ENCODE data around the gene CHD3. TPM values are rescaled to one million over a fixed set of nuclear protein-coding genes. Genes with fewer than 3 reads are reported as not detected.

Gene CHD3
- total RNA-seq, 2 experiments from 2014 or later = 216 to 223 TPM

DNA sequence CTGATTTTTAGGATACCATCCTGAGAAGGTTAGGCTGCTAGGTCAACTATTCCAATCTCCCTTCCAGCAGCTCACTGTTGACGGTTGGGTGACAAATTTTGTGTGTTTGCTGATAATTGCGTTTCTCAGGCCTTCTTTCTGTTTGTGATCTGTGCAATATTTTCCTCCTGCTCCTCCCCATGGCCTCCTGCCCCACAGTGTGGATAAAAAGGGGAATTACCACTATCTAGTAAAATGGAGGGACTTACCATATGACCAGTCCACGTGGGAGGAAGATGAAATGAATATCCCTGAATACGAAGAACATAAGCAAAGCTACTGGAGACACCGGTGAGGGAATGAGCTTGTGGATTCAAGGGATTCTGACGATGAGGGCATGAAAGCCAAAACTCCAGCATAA lies 9.2 kb downstream of the CHD3 start:
- DNase-seq = no peak
- Mint-ChIP-seq H3K4me1 (peaks cover 21% of the 10 kb centered on the region), H3K9me3 (no peaks in the 10 kb centered on the region), H3K27me3 (no peaks in the 10 kb centered on the region), H3K36me3 (ENCODE audit: low read depth) (peaks cover 82% of the 10 kb centered on the region), H3K27ac (no peak overlapping the region), H3K4me3 (no peak overlapping the region)
- CTCF ChIA-PET = interaction anchor here (1.0 to 2.1 kb wide), 3 partner anchors 9 to 91 kb away, joined by 4 to 6 read pairs (median 4); no protein-coding TSS in a partner anchor
- POLR2A ChIA-PET = no interaction called here

DNA sequence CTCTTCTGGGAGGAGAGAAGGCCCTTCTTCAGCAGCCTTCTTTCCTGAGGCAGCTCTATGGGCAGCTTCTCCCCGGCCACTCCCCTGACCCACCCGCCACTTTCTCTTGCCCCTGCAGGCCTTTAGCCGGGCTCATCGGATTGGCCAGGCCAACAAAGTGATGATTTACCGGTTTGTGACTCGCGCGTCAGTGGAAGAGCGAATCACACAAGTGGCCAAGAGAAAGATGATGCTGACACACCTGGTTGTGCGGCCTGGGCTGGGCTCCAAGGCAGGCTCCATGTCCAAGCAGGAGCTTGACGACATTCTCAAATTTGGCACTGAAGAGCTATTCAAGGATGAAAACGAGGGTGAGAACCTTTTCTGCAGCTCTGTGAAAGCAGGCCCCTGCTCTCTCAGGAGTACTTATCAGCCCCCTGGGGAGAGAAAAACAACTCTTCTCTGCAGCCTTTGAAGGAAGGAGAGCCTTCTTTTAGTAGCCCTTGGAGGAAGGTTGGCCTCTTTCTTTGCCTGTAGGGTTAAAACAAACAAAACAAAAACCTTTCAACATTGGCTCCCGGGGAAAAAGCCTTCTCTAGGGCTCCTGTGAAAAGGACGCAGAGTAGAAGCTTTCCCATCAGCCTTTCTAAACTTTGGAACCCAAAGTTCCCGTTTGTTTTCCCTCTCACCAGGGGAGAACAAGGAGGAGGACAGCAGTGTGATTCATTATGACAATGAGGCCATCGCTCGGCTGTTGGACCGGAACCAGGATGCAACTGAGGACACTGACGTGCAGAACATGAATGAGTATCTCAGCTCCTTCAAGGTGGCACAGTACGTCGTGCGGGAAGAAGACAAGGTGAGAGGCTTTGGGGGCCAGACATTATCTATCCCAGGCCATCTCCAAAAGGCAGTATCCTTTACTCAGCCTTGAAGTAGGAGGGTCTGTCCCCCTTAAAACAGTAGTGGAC lies 14.8 kb downstream of the CHD3 start:
- DNase-seq = no peak
- no peaks in the 10 kb centered on the region for H3K9me3 Mint-ChIP-seq
- no peak overlapping the region for H3K4me3 Mint-ChIP-seq
- peak overlapping the region; percentile 39 for H3K27ac Mint-ChIP-seq
- H3K4me1 Mint-ChIP-seq = no peaks in the 10 kb centered on the region
- ChIA-PET POLR2A (no interaction called here), CTCF (interaction anchor here (0.9 to 4.3 kb wide), 3 partner anchors 9 to 439 kb away, joined by 3 to 17 read pairs (median 3); no protein-coding TSS in a partner anchor)
- peaks cover 75% of the 10 kb centered on the region for H3K36me3 Mint-ChIP-seq (ENCODE audit: low read depth)
- no peaks in the 10 kb centered on the region for H3K27me3 Mint-ChIP-seq

DNA sequence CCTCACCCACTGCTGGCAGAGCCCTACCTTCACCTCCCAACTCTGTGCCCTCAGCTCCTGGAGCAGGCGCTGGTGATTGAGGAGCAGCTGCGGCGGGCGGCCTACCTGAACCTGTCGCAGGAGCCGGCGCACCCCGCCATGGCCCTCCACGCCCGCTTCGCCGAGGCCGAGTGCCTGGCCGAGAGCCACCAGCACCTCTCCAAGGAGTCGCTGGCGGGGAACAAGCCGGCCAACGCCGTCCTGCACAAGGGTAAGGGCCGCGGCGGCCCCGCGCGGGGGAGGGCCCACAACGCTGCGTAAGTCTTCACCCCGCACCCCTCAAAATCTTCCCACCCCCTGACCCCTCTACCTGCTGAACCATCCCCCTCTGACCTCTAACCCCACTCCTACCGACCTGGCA lies 20.5 kb downstream of the CHD3 start:
- ChIA-PET POLR2A (no interaction called here), CTCF (no interaction called here)
- peaks cover 54% of the 10 kb centered on the region for H3K36me3 Mint-ChIP-seq (ENCODE audit: low read depth)
- no peaks in the 10 kb centered on the region for H3K9me3 Mint-ChIP-seq
- no peak overlapping the region for H3K27ac Mint-ChIP-seq
- DNase-seq = no peak
- H3K4me3 Mint-ChIP-seq = no peak overlapping the region
- H3K27me3 Mint-ChIP-seq = no peaks in the 10 kb centered on the region
- peaks cover 14% of the 10 kb centered on the region for H3K4me1 Mint-ChIP-seq

- DNase-seq = no peak
- Mint-ChIP-seq H3K27me3 (no peaks in the 10 kb centered on the region), H3K4me3 (no peak overlapping the region), H3K27ac (no peak overlapping the region), H3K4me1 (peaks cover 24% of the 10 kb centered on the region), H3K9me3 (no peaks in the 10 kb centered on the region), H3K36me3 (ENCODE audit: low read depth) (peaks cover 44% of the 10 kb centered on the region)
- ChIA-PET POLR2A (no interaction called here), CTCF (no interaction called here)
These were observed 21.7 kb downstream of the CHD3 start for GRCh38 chr17:7910281-7910680.

DNA sequence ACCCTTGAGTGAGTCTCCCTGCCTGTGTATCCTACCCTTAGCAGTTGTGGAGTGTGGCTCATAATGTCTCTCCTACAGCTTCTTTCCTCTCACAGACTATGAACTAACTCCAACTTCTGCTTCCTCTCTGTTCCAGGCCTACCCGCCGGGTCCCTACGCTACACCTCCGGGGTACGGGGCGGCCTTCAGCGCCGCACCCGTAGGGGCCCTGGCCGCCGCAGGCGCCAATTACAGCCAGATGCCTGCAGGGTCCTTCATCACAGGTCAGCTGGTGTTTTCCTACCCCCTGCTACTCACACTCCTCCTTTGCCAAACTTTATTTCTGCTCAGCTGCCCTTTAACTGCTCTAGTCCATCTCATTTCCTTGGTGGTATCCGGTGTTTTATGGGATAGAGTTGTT lies 22.1 kb downstream of the CHD3 start:
- Mint-ChIP-seq H3K4me3 (no peak overlapping the region), H3K27ac (no peak overlapping the region), H3K27me3 (no peaks in the 10 kb centered on the region), H3K4me1 (peaks cover 28% of the 10 kb centered on the region), H3K9me3 (no peaks in the 10 kb centered on the region), H3K36me3 (ENCODE audit: low read depth) (peaks cover 39% of the 10 kb centered on the region)
- CTCF ChIA-PET = interaction anchor here (1.0 to 3.8 kb wide), 2 partner anchors 9 kb away, joined by 3 to 17 read pairs; no protein-coding TSS in a partner anchor
- POLR2A ChIA-PET = no interaction called here
- no peak for DNase-seq

DNA sequence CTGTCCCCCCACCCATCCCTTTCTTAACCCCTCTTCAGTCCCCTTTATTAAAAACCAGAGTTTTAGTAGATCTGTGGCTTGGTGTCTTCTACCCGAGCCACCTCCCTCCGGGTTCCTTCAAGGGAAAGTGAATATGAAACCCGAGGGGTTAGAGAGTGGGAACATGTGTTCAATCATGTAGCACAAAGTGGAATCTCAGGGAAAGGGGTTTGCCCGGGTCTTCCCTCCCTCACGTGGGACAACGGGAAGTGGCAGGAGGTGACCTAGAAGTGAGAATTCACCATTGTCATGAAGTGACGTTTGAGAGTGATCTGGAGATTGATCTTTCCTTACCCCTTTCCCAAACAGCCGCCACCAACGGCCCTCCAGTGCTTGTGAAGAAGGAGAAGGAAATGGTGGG lies 22.5 kb downstream of the CHD3 start:
- H3K4me3 Mint-ChIP-seq = no peak overlapping the region
- no peak for DNase-seq
- ChIA-PET CTCF (interaction anchor here (1.0 to 3.8 kb wide), 4 partner anchors 8 to 130 kb away, joined by 3 to 17 read pairs (median 9); no protein-coding TSS in a partner anchor), POLR2A (no interaction called here)
- no peaks in the 10 kb centered on the region for H3K27me3 Mint-ChIP-seq
- H3K4me1 Mint-ChIP-seq = peaks cover 28% of the 10 kb centered on the region
- no peak overlapping the region for H3K27ac Mint-ChIP-seq
- no peaks in the 10 kb centered on the region for H3K9me3 Mint-ChIP-seq
- peaks cover 37% of the 10 kb centered on the region for H3K36me3 Mint-ChIP-seq (ENCODE audit: low read depth)

DNA sequence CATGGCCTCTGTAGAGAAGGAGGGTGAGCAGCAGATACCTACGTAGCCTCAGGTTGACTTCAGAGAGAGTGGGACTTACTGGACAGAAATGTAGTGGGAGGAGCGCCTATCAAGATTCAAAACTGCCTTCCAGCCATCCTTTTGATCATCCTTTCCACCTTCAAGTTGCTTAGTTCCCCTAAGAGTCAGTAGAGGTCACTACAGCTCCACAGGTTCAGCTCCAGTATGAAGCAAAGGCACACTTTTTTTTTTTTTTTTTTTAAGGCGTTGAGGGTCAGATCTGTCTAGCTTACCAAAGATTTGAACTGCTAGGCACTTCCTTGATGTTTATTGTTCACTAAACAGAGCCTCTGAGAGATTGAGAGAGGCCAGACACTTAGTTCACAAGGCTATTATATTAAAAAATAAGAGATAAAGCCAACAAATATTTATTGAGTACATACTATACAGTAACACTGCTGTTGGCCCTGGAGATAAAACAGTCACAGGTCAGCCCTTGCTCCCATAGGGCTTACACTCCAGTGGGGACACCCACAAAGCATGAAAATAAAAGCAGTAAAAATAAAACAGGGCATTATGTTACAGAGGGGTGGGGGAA lies 24.4 kb downstream of the CHD3 start:
- no peaks in the 10 kb centered on the region for H3K27me3 Mint-ChIP-seq
- H3K9me3 Mint-ChIP-seq = no peaks in the 10 kb centered on the region
- CTCF ChIA-PET = interaction anchor here (0.6 to 3.8 kb wide), 20 partner anchors 9 to 426 kb away, joined by 3 to 17 read pairs (median 4); partner anchors contain the start of genes CNTROB and TRAPPC1
- peak overlapping the region; percentile 25 for H3K27ac Mint-ChIP-seq
- peaks cover 29% of the 10 kb centered on the region for H3K36me3 Mint-ChIP-seq (ENCODE audit: low read depth)
- no peak overlapping the region for H3K4me3 Mint-ChIP-seq
- peak; percentile 73 for DNase-seq
- POLR2A ChIA-PET = interaction anchor here (0.6 kb wide), 1 partner anchor 77 kb away, joined by 4 read pairs; no protein-coding TSS in a partner anchor
- H3K4me1 Mint-ChIP-seq = peaks cover 38% of the 10 kb centered on the region

GRCh38 chr17:7915179-7915610 lies 26.6 kb downstream of the CHD3 start:
- H3K4me1 Mint-ChIP-seq = peaks cover 38% of the 10 kb centered on the region
- peak overlapping the region; percentile 88 for H3K4me3 Mint-ChIP-seq
- H3K36me3 Mint-ChIP-seq (ENCODE audit: low read depth) = peaks cover 13% of the 10 kb centered on the region
- no peaks in the 10 kb centered on the region for H3K9me3 Mint-ChIP-seq
- H3K27me3 Mint-ChIP-seq = no peaks in the 10 kb centered on the region
- peak overlapping the region; percentile 93 for H3K27ac Mint-ChIP-seq
- DNase-seq = no peak
- CTCF ChIA-PET = interaction anchor here (0.6 to 6.0 kb wide), 4 partner anchors 15 to 74 kb away, joined by 3 to 38 read pairs (median 4); partner anchors contain the start of gene KCNAB3
- POLR2A ChIA-PET = interaction anchor here (0.7 to 1.4 kb wide), 3 partner anchors 17 to 399 kb away, joined by 3 read pairs; partner anchors contain the start of genes CNTROB, SAT2 and TRAPPC1

GRCh38 chr17:7915611-7916384 lies 27.2 kb downstream of the CHD3 start, which contains the start of gene RNF227:
Gene RNF227, minus strand, starts transcription at chr17:7916289. Its CDS starts 94 bp downstream, at chr17:7916195.
- POLR2A ChIA-PET = interaction anchor here (0.7 to 1.4 kb wide), 3 partner anchors 16 to 398 kb away, joined by 3 read pairs; partner anchors contain the start of genes CNTROB, SAT2 and TRAPPC1
- peaks cover 38% of the 10 kb centered on the region for H3K4me1 Mint-ChIP-seq
- no peaks in the 10 kb centered on the region for H3K9me3 Mint-ChIP-seq
- CTCF ChIA-PET = interaction anchor here (0.6 to 6.0 kb wide), 7 partner anchors 14 to 144 kb away, joined by 3 to 38 read pairs (median 4); partner anchors contain the start of gene KCNAB3
- H3K4me3 Mint-ChIP-seq = peak within 1 kb of the TSS; percentile 88
- no peaks in the 10 kb centered on the region for H3K27me3 Mint-ChIP-seq
- H3K36me3 Mint-ChIP-seq (ENCODE audit: low read depth) = peaks cover 9% of the 10 kb centered on the region
- peak; percentile 84 for DNase-seq
- peak within 1 kb of the TSS; percentile 93 for H3K27ac Mint-ChIP-seq

- H3K27ac Mint-ChIP-seq = peak overlapping the region; percentile 84
- no peak for DNase-seq
- POLR2A ChIA-PET = interaction anchor here (1.4 kb wide), 1 partner anchor 15 kb away, joined by 3 read pairs; the partner anchor contains the start of genes CNTROB and TRAPPC1
- no peaks in the 10 kb centered on the region for H3K9me3 Mint-ChIP-seq
- H3K4me3 Mint-ChIP-seq = peak overlapping the region; percentile 88
- H3K36me3 Mint-ChIP-seq (ENCODE audit: low read depth) = peaks cover 9% of the 10 kb centered on the region
- no peaks in the 10 kb centered on the region for H3K27me3 Mint-ChIP-seq
- H3K4me1 Mint-ChIP-seq = peaks cover 38% of the 10 kb centered on the region
- CTCF ChIA-PET = interaction anchor here (0.7 to 6.0 kb wide), 7 partner anchors 14 to 144 kb away, joined by 3 to 38 read pairs (median 4); partner anchors contain the start of gene KCNAB3
These were observed 27.7 kb downstream of the CHD3 start for GRCh38 chr17:7916385-7916682.

GRCh38 chr17:7916808-7917207 lies 28.2 kb downstream of the CHD3 start:
- Mint-ChIP-seq H3K27ac (peak overlapping the region; percentile 84), H3K4me3 (peak overlapping the region; percentile 88), H3K27me3 (no peaks in the 10 kb centered on the region), H3K9me3 (no peaks in the 10 kb centered on the region), H3K4me1 (peaks cover 39% of the 10 kb centered on the region), H3K36me3 (ENCODE audit: low read depth) (peaks cover 9% of the 10 kb centered on the region)
- POLR2A ChIA-PET = no interaction called here
- CTCF ChIA-PET = interaction anchor here (0.6 to 6.0 kb wide), 9 partner anchors 13 to 143 kb away, joined by 3 to 38 read pairs (median 4); partner anchors contain the start of gene KCNAB3
- no peak for DNase-seq

Data from activated CD4-positive, alpha-beta T cell treated with anti-CD3 and anti-CD28 coated beads, Interleukin-2, amount 10 ng/mL, durations not matched to agents 7 days and 5 days (primary cell).